Gastrocnemius medialis (tissue), 4 donors: ENCODE data around the gene NFKBIZ.

ENCODE experiments used
- CTCF ChIP-seq, 5 experiments: fragments of 450-650 bp in 3 of 5; fragments of 200-600 bp in 2 of 5; sonication (generic) in 2 of 5; IDR thresholded peaks in 4 of 5; conservative IDR thresholded peaks in 1 of 5; 1 replicate in 4 of 5; 2 replicates in 1 of 5; pipeline ENCODE4 v1.5.1; 2016 to 2019; ENCODE audit warnings: antibody characterized with exemption in 5 of 5, mild to moderate bottlenecking in 3 of 5, moderate library complexity in 3 of 5
- POLR2A ChIP-seq, 2 donors: fragments of 450-650 bp; IDR thresholded peaks; one replicate each; pipeline ENCODE4 v1.6.1; 2017; ENCODE audit warnings: antibody characterized with exemption in 2 of 2, mild to moderate bottlenecking in 2 of 2, moderate library complexity in 2 of 2

GRCh38 chr3:101824702-101825101 is 24.6 kb upstream of the NFKBIZ start:
- TF ChIP-seq CTCF (IDR thresholded peaks at IDR 0.05 in 4 of 5, conservative IDR thresholded peaks at IDR 0.05 in 1 of 5) (no peak), POLR2A (IDR thresholded peaks at IDR 0.05) (no peak)
